Activated T-cell treated with anti-CD3 and anti-CD28 coated beads, Interleukin-2, amount 50 U/mL, for 1 hour (primary cell): ENCODE measurements around the gene LRRC8A.
"Not testable (repeated sequence)": the region's sequence is repeated elsewhere in the genome, so short reads cannot be mapped to it uniquely, and the experiment has no call there.

Experiments used
- DNase-seq: peaks from one replicate; pipeline ENCODE4 v3.0.0-alpha.2; 2020

LRRC8A gene

DNA sequence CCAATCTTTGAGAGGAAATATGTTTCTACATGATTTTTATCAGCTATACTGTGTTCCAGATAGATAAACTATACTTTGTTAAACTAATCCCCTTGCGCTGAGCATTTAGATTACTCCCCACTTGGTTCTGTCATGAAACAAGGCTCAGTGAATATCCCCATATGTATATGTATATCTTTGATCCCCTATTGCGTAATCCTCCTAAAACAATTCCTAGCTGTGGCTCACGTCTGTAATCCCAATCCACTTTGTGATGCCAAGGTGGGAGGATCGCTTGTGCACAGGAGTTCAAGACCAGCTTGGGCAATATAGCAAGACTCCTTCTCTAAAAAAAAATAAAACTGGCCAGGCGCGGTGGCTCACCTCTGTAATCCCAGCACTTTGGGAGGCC lies 41.6 kb downstream of the LRRC8A start:
- no peak for DNase-seq

DNA sequence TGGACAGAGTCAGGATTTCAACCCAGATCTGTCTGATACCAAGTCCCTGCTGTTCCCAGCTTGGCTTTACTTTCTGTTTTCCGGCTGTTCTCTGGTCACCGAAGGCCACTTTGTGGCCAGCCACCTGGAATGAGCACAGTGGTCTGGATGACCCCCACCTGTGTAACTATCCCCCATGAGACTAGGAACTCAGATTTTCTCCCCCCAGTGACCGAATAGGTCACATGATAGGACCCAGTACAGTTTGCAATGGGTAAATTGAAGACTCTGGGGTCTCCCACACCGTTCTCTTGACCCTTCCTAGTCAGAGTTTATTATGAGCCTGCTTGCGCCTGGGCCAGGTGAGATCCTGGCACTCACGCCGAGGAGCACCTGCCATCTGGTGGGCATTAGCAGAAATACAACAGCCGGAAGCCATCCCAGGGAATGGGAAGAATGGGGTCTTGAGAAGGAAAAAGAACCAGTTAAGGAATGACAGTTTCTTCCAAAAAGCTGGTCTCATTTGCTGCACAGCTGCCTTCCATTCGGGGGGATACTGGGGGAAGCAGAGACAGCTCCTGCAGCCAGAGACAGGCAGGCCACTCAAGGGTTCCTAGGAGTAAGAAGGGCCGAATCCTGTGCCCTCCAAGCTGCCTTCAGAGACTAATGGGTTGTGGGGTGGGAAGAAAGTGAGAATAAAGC lies 45.9 kb downstream of the LRRC8A start:
- DNase-seq = peak; percentile 61

DNA sequence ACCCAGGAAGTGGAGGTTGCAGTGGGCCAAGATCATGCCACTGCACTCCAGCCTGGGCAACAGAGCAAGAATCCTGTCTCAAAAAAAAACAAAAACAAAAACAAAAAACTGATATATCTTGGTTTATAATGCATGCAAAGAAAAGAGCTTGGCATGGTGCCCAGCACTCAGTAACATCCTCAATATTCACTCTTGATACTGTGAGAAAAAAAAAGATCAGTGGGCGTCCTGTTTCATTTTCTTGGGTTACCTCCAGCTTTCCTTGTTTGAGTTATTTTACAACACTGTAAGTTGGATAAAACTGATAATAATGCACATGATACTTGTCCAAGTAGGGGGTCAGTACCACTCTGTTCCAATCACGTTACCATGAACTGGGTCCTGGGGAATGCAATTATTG lies 46.7 kb downstream of the LRRC8A start:
- DNase-seq = no peak

DNA sequence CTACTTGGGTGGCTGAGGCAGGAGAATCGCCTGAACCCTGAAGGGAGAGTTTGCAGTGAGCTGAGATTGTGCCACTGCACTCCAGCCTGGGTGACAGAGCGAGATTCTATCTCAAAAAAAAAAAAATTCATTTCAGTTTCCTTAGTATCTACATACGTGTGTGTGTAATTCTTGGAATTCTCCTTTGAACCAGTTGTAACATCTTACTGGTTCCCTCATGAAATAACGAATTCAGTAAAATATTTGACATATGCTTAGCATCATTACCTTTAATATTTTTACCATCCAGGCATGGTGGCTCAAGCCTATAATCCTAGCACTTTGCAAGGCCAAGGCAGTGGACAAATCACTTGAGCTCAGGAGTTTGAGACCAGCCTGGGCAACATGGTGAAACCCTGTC lies 47.6 kb downstream of the LRRC8A start:
- no peak for DNase-seq

DNA sequence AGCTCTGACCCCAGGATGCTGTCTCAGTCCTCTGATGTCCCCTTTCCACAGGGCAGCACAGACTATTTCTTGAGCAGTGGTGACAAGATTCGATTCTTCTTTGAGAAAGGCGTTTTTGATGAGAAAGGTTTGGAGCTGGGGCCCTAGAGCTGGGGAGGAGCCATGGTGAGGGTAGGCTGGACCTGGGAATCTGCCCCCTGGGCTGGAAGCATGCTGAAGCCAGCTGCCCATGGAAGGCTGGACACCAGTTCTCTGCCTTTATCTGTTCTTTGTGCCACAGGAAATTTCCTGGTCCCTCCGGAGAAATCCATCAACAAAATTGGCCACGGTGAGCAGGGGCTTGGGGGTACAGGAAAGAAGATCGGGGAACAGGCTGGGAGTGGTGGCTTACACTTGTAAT lies 51.8 kb downstream of the LRRC8A start:
- DNase-seq = no peak

DNA sequence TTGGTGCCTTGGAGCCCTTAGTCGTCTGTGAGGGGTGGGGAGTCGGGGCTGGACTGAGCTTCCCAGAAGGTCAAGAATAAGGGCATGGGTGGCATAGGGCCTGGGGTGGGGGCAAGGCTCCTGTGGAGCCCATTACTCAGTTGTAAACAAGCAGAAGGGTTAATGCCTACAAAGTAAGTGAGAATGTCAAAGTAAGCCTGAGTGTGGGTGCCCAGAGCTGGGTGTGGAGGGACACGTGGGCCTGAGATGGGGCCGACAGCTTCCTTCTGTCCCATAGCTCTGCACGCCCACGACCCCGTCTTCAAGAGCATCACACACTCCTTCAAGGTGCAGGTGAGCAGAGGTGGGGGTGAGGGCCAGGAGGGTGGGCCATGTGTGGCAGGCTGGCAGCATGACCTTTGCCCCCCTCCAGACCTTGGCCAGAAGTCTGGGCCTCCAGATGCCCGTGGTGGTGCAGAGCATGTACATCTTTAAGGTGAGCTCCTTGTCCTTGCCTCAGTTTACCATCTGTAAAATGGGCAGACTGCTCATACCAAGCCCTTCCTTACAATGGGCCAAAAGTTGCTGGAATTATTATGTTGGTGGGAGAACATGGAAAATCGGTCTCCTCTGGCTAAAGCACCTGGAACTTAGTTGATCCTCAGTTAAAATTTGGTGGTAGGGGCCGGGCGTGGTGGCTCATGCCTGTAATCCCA lies 54.4 kb downstream of the LRRC8A start:
- no peak for DNase-seq

DNA sequence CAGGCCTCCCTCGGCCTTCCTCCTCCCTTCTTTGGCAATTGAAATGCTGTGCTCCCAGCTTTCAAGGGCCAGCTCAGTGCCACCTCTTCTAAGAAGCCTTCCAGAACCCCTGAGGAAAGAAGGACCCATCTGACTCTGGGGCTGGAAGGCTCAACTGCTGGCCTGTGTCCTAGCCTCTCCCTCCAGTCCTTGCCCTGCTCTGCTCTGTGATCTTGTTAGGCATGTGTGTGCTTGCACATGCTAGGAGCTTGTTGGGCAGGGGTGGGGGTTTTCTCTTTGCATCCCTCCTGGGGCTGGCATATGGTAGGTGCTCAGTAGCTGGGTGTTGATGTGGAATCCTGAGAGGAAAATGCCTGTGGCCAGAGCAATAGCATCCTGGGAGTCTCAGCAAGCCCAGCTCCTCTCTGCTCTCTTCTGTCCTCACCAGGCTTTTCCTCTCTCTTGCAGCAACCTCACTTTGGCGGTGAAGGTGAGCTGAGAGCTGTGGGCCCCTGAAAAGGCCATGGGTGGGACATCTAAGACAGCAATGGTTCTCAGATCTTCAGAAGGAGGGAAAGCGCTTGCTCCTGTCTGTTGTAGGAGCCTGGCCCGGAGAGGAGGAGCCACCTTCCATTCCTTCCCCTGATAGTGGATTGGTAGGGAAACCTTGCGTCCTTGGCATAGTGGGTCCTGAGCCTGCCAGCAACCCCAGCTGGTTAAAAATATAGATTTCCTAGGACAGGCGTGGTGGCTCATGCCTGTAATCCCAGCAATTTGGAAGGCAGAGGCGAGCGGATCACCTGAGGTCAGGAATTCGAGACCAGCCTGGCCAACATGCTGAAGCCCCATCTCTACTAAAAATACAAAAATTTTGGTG lies 55.6 kb downstream of the LRRC8A start:
- no peak for DNase-seq

DNA sequence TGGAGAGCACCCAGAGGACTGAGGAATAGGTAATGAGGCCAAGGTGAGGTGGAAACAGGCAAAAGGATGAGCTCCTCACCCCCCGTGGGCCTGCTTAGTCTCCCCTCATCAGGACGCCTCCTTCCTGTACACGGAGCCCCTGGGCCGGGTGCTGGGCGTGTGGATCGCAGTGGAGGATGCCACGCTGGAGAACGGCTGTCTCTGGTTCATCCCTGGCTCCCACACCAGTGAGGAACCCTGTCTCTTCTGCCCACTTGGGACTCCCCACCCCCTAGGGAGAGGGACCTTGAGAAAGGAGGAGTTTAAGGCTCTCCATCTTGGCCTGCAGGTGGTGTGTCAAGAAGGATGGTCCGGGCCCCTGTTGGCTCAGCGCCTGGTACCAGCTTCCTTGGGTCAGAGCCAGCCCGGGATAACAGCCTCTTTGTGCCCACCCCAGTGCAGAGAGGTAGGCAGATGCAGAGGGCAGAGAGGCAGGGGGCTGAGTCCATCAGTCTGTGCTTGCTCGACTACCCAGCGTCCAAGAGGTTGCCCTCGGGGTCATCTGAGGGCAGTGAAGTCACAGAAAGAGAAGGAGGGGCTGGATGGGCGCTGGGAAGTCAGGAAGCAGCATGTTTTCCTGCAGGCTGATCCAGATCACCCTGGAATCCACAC lies 58.5 kb downstream of the LRRC8A start:
- DNase-seq = no peak

DNA sequence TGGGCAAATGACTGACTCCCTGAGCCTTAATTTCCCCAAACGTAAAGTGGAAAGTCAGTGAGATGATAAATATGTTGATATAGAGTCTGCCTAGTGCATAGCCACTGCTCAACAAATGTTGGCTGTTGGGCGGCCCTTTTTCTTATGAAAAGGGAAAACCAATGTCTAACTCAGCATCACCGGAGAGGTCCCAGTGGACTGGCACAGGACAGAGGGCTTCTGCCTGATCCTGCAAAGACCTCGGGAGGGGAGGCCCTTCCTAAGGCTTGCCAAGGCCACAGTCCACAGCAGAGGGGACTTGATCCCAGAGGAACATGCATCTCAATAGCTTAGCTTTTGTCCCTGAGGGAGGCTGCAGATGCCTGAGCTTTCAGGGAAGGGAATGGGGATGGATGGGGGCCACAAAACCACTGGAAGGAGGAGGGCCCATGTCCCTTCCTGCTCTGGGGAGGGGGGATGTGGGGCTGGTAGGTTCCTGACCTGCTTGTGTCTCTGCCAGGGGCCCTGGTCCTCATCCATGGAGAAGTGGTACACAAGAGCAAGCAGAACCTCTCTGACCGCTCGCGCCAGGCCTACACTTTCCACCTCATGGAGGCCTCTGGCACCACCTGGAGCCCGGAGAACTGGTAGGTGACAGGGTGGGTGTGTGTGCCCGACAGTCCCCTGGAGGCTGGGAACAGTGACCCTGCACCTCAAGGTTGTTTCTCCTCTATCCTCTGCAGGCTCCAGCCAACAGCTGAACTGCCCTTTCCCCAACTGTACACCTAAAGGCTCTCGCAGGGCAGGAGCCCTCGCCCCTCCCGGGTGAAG lies 59.2 kb downstream of the LRRC8A start:
- no peak for DNase-seq

DNA sequence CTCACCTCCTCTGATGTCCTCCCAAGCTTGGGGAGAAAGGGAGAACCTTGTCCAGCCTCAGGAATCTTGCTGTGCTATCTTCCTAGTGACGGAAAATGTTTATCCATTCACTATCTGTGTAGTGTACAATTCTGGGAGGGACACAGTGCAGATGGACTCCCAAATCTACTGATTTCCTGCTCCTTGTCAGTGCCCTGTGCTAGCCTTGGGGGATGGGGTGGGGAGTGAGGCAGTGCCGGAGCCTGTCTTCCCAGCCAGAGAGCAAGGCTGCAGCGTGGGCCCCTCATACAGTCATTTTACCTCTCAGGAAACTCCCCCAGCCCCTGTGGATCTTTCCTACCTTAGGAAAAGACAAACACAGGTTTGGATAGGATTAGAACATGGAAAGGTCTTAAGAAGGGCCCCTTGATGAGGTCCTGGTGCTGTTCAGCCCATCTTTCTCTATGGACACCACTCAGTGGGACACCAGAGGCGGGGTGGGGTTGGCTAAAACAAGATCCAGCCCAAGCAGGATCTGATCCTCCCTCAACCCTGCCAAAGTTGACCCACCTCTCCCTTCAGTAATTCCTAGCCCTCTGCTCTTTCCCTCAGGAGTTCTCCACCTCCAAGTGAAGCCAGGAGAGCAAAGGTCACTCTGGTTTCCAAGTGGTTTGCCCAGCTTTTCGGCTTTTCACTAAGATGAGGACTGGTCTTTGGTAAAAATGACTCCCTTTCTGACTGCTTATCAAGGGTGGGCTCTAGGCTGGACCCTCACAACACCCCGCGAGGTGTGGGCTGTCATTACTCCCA lies 62.1 kb downstream of the LRRC8A start:
- DNase-seq = no peak

DNA sequence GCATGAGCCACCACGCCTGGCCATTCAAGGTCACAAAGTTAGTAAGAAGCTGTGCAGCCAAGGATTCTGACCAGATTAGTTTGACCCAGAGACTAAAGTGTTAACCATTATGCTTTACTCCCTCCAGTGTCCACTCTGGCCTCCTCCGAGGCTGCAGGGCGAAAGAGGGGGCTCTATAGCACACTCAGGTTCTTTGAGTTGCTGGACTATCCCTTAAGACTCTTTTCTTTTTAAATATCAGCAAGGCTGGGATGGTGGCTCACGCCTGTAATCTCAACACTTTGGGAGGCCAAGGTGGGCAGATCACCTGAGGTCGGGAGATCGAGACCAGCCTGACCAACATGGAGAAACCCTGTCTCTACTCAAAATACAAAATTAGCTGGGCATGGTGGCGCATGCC lies 63.0 kb downstream of the LRRC8A start:
- DNase-seq = not testable (repeated sequence)

DNA sequence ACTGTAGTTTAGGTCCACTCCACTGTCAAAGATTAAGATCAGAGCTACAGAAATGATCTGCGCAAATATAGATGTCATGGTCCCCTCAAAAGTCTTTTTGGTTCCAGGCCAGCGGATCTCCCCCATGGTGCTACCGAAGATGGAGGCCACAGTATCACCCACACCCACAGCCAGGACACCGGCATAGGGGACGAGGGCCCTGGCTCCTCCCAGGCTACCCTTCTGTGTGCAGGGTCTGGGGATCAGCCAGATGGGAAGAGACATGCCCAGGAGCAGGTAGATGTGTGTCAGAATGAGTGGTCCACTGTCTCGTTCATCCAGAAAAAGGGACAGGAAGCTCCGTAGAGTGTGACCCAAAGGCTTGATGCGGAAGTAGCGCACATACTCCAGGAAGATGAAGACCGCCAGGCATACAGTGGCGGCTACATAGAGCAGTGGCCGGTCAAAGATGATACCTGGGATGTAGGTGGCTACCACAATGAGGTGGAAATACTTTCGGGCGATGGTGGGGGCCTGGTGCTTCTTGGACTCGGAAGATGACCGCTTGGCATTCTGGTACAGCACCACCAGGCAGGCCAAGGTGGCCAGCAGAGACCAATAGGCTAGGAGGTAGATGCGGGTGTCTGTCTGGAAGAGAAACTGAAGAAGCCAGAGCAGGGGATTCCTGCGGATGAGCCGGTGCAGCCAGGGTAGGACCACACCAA lies 64.0 kb downstream of the LRRC8A start:
- no peak for DNase-seq

DNA sequence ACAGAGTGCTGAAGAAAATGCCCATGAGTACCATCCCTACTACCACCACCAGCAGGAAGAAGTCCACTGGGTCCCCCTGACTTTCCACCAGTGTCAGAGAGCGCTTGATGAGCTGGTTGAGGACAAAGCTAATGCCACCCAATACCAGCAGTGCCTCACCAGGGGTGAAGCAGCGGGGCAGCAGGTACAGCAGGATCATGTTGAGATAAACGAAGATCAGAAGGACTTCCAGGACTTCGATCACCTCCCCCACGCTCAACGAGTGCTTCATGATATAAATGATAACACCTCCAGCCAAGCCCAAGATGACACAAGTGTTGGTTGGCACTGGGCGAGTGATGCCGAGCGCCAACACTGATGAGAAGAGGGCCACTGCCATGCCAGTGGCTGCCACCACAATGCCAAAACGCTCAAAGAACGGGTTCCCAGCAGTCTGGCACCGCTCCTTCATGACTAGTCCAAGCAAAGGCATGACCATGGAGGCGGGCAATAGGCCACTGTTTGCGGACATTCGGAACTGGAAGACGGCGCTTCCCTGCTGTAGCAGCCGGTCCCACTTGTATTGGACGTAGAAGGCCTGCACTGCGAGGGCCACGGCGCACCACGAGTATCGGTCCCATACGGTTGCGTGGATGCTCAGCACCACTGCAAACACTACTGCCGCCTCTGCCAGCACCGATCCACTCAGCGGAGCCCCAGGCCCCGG lies 64.8 kb downstream of the LRRC8A start:
- DNase-seq = no peak

DNA sequence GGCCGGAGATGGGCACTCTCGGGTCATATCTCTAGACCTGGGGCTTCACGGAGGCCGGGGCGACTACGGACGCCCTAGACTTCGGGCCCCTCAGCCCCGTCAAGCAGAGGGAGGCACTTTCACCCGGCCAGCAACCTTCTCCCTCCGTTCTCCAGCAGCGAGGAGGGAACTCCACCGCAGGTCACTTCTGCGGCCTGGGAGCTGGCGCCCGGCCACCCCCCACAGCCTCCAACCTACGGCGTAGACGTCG lies 65.3 kb downstream of the LRRC8A start:
- DNase-seq = no peak

DNA sequence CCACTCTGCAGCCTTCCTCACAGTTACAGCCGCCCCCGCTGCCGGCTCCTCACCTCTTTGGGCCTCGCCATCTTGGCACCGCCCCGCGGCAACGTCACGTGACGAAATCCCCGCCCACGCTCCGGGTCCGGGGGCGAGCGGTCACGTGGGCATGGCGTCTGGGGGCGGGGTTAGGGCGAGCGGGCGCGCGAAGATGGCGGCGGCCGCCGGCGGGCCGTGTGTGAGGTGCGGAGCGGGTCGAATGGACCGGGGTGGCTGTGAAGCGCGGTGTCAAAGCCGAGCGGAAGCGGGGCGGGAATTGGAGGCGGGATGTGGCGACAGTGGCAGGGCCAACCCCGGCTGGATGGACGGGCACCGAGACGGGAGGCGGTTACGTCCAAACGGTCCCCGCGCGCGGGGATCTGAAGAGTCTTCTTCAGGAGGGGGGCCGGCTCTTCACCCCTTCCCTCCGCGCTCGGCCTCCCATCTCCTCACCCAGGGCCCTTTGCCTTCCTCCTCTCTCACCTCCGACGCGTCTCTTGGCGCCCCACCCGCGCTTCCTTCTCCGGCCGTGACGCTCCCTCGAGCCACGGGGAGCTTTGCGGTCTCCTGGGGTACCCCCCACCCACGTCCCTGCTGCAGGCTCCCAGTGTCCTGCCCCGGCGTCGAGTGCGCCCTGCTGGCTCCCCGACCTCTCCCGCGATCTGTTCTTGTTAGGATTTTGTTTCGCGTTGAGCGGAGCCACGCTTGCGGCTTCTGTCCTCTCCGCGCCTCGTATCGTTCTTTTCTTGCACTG lies 65.8 kb downstream of the LRRC8A start, which contains the start of the genes DOLK and NUP188:
TSS of gene DOLK (minus strand) at position 77 of the 775 bp plus-strand sequence. CDS start 300 bp downstream, outside the sequence.
TSS of gene NUP188 (plus strand) at position 173 of the 775 bp plus-strand sequence. CDS start at position 194, 21 bp downstream.
- peak; percentile 100 for DNase-seq

DNA sequence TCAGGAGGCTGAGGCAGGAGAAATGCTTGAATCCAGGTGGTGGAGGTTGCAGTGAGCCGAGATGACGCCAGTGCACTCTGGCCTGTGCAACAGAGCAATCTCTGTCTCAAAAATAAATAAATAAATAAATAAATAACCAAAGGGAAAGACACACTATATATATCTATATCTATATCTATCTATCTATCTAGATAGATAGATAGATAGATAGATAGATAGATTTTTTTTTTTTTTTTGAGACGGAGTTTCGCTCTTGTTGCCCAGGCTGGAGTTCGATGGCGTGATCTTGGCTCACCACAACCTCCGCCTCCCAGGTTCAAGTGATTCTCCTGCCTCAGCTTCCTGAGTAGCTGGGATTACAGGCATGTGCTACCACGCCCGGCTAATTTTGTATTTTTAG lies 79.5 kb downstream of the LRRC8A start:
- DNase-seq = not testable (repeated sequence)
